MM.1S (cell line): Measurements from ENCODE around the gene VMP1.

Source experiments
- CTCF ChIP-seq: fragments of 300-600 bp; sonication (generic); IDR thresholded peaks from 2 replicates; pipeline ENCODE4 v1.5.1; 2016; ENCODE audit warnings: antibody characterized with exemption, low read length, mixed read lengths
- EZH2 ChIP-seq: fragments of 300-600 bp; sonication (generic); optimal IDR thresholded peaks from 2 replicates; pipeline ENCODE3; 2017; ENCODE audit warnings: low read depth, mild to moderate bottlenecking, antibody characterized with exemption, low read length, mixed read lengths

- no peak for TF ChIP-seq CTCF
- TF ChIP-seq EZH2, result no peak
Observed at GRCh38 chr17:59790910-59791309, 83.5 kb downstream of the VMP1 start.
